ENCODE data around the gene CELF2. TPM values are rescaled to one million over a fixed set of nuclear protein-coding genes. Genes with fewer than 3 reads are reported as not detected.

CELF2 gene
- polyA plus RNA-seq, 1 donor from 2014 or later: 55.5 TPM

GRCh38 chr10:11083051-11083450 is 65.4 kb downstream of the CELF2 start:
- Histone ChIP-seq H3F3A (ENCODE audit: insufficient read depth, low read length, poor library complexity, severe bottlenecking) (no peaks in the 10 kb centered on the region), H3K9me2 (ENCODE audit: insufficient read depth, low read length) (no peaks in the 10 kb centered on the region), H3K79me2 (replicated peaks; ENCODE audit: insufficient read depth, low read length) (peaks cover 9% of the 10 kb centered on the region), H4K20me1 (ENCODE audit: insufficient read depth) (no peaks in the 10 kb centered on the region), H3K27me3 (ENCODE audit: insufficient read depth, low read depth, low read length) (no peaks in the 10 kb centered on the region), H3K9me3 (ENCODE audit: low read length) (no peaks in the 10 kb centered on the region), H3K27ac (ENCODE audit: low read length) (no peak overlapping the region), H3K9ac (ENCODE audit: low read length) (no peak overlapping the region), H3K36me3 (ENCODE audit: insufficient read depth, low read length) (no peaks in the 10 kb centered on the region), H3K4me2 (ENCODE audit: low read length) (no peak overlapping the region), H3K4me3 (ENCODE audit: low read length) (no peak overlapping the region), H2AFZ (ENCODE audit: low read depth, low read length) (no peak overlapping the region)
- TF ChIP-seq POLR2AphosphoS5 (IDR thresholded peaks at IDR 0.05): no peak
- no peak for TF ChIP-seq SMC3 (conservative IDR thresholded peaks at IDR 0.05; ENCODE audit: poor library complexity)
- TF ChIP-seq, protein P1, sequence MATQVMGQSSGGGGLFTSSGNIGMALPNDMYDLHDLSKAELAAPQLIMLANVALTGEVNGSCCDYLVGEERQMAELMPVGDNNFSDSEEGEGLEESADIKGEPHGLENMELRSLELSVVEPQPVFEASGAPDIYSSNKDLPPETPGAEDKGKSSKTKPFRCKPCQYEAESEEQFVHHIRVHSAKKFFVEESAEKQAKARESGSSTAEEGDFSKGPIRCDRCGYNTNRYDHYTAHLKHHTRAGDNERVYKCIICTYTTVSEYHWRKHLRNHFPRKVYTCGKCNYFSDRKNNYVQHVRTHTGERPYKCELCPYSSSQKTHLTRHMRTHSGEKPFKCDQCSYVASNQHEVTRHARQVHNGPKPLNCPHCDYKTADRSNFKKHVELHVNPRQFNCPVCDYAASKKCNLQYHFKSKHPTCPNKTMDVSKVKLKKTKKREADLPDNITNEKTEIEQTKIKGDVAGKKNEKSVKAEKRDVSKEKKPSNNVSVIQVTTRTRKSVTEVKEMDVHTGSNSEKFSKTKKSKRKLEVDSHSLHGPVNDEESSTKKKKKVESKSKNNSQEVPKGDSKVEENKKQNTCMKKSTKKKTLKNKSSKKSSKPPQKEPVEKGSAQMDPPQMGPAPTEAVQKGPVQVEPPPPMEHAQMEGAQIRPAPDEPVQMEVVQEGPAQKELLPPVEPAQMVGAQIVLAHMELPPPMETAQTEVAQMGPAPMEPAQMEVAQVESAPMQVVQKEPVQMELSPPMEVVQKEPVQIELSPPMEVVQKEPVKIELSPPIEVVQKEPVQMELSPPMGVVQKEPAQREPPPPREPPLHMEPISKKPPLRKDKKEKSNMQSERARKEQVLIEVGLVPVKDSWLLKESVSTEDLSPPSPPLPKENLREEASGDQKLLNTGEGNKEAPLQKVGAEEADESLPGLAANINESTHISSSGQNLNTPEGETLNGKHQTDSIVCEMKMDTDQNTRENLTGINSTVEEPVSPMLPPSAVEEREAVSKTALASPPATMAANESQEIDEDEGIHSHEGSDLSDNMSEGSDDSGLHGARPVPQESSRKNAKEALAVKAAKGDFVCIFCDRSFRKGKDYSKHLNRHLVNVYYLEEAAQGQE (IDR thresholded peaks at IDR 0.05; ENCODE audit: borderline replicate concordance): no peak

GRCh38 chr10:11085545-11085944 is 67.9 kb downstream of the CELF2 start:
- H3K4me3 ChIP-seq (ENCODE audit: low read length): no peak overlapping the region
- no peaks in the 10 kb centered on the region for H3F3A ChIP-seq (ENCODE audit: insufficient read depth, low read length, poor library complexity, severe bottlenecking)
- H4K20me1 ChIP-seq (ENCODE audit: insufficient read depth): no peaks in the 10 kb centered on the region
- H3K27ac ChIP-seq (ENCODE audit: low read length): no peak overlapping the region
- no peak overlapping the region for H3K4me2 ChIP-seq (ENCODE audit: low read length)
- H3K9ac ChIP-seq (ENCODE audit: low read length): no peak overlapping the region
- no peaks in the 10 kb centered on the region for H3K9me2 ChIP-seq (ENCODE audit: insufficient read depth, low read length)
- peaks cover 18% of the 10 kb centered on the region for H3K79me2 ChIP-seq (replicated peaks; ENCODE audit: insufficient read depth, low read length)
- TF ChIP-seq MXI1 (conservative IDR thresholded peaks at IDR 0.05; ENCODE audit: poor library complexity, severe bottlenecking): no peak
- TF ChIP-seq TAF1 (IDR thresholded peaks at IDR 0.05; ENCODE audit: low read depth): no peak
- TF ChIP-seq, protein P1 (IDR thresholded peaks at IDR 0.05; ENCODE audit: borderline replicate concordance): no peak
- no peak for TF ChIP-seq EP300 (conservative IDR thresholded peaks at IDR 0.05; ENCODE audit: poor library complexity, severe bottlenecking)
- H3K36me3 ChIP-seq (ENCODE audit: insufficient read depth, low read length): no peaks in the 10 kb centered on the region
- no peak overlapping the region for H2AFZ ChIP-seq (ENCODE audit: low read depth, low read length)
- no peaks in the 10 kb centered on the region for H3K9me3 ChIP-seq (ENCODE audit: low read length)
- no peaks in the 10 kb centered on the region for H3K27me3 ChIP-seq (ENCODE audit: insufficient read depth, low read depth, low read length)

DNA sequence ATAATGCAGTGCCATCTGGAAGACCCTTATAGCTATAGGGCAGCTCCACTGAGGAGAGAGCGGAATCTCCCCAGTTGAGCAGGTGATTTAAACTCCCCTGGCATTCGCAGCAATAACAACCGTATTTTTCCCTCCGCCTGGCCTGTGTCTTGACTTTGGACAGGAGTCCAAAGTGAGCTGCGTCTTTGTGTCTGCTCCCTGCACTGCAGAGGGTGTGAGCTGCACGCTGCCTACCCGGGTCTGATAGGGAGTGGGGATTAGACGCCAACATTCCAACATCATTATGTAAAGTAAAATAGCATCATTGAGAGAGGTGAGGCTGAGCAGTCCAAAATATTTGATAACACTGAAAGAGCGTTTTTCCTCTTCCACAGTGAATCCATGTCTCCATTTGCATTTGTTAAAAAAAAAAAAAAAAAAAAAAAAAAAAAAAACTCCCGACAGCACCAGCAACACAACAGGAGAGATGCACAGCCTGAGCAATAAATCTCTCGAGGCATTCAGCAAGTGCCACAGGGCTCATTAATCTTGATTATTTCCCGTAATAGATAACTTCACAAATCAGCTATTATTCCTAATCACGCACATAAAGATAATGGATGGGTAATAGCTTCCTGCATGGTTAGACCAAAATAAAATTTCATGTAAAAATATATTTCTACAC is 68.6 kb downstream of the CELF2 start:
- no peaks in the 10 kb centered on the region for H4K20me1 ChIP-seq (ENCODE audit: insufficient read depth)
- no peaks in the 10 kb centered on the region for H3K9me2 ChIP-seq (ENCODE audit: insufficient read depth, low read length)
- no peak overlapping the region for H2AFZ ChIP-seq (ENCODE audit: low read depth, low read length)
- peaks cover 25% of the 10 kb centered on the region for H3K79me2 ChIP-seq (replicated peaks; ENCODE audit: insufficient read depth, low read length)
- H3F3A ChIP-seq (ENCODE audit: insufficient read depth, low read length, poor library complexity, severe bottlenecking): no peaks in the 10 kb centered on the region
- H3K9ac ChIP-seq (ENCODE audit: low read length): no peak overlapping the region
- H3K27me3 ChIP-seq (ENCODE audit: insufficient read depth, low read depth, low read length): no peaks in the 10 kb centered on the region
- H3K4me2 ChIP-seq (ENCODE audit: low read length): no peak overlapping the region
- no peak overlapping the region for H3K4me3 ChIP-seq (ENCODE audit: low read length)
- H3K9me3 ChIP-seq (ENCODE audit: low read length): no peaks in the 10 kb centered on the region
- H3K27ac ChIP-seq (ENCODE audit: low read length): peak overlapping the region; percentile 72
- no peaks in the 10 kb centered on the region for H3K36me3 ChIP-seq (ENCODE audit: insufficient read depth, low read length)
- TF ChIP-seq TAF1 (IDR thresholded peaks at IDR 0.05; ENCODE audit: low read depth): no peak
- no peak for TF ChIP-seq SMC3 (conservative IDR thresholded peaks at IDR 0.05; ENCODE audit: poor library complexity)
- TF ChIP-seq, protein P2, sequence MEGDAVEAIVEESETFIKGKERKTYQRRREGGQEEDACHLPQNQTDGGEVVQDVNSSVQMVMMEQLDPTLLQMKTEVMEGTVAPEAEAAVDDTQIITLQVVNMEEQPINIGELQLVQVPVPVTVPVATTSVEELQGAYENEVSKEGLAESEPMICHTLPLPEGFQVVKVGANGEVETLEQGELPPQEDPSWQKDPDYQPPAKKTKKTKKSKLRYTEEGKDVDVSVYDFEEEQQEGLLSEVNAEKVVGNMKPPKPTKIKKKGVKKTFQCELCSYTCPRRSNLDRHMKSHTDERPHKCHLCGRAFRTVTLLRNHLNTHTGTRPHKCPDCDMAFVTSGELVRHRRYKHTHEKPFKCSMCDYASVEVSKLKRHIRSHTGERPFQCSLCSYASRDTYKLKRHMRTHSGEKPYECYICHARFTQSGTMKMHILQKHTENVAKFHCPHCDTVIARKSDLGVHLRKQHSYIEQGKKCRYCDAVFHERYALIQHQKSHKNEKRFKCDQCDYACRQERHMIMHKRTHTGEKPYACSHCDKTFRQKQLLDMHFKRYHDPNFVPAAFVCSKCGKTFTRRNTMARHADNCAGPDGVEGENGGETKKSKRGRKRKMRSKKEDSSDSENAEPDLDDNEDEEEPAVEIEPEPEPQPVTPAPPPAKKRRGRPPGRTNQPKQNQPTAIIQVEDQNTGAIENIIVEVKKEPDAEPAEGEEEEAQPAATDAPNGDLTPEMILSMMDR (IDR thresholded peaks at IDR 0.05; ENCODE audit: poor library complexity, severe bottlenecking): no peak
- no peak for TF ChIP-seq MXI1 (conservative IDR thresholded peaks at IDR 0.05; ENCODE audit: poor library complexity, severe bottlenecking)
- no peak for TF ChIP-seq EP300 (conservative IDR thresholded peaks at IDR 0.05; ENCODE audit: poor library complexity, severe bottlenecking)
- no peak for TF ChIP-seq EZH2 (IDR thresholded peaks at IDR 0.05; ENCODE audit: borderline replicate concordance, insufficient read depth, low read length, poor library complexity, severe bottlenecking)
- TF ChIP-seq RAD21 (conservative IDR thresholded peaks at IDR 0.05): no peak
